GM23338 (cell line): ENCODE measurements around the gene TSPAN3. TPM values are rescaled to one million over a fixed set of nuclear protein-coding genes. Genes with fewer than 3 reads are reported as not detected.

Experiments
- CREB1 ChIP-seq: fragments of 250-450 bp; sonication (Bioruptor Pico); IDR thresholded peaks from 2 replicates; pipeline ENCODE4 v1.5.0; 2020; ENCODE audit warnings: low read depth, mild to moderate bottlenecking, moderate library complexity
- EZH2phosphoT487 ChIP-seq: fragments of 200-600 bp; sonication (generic); IDR thresholded peaks from one replicate; pipeline ENCODE4 v1.8.1; 2018; ENCODE audit warnings: antibody characterized with exemption; ENCODE audit not compliant: unreplicated experiment
- JUNB ChIP-seq: IDR thresholded peaks from one replicate; pipeline ENCODE4 v1.6.1; 2016; ENCODE audit warnings: antibody characterized with exemption; ENCODE audit not compliant: unreplicated experiment
- POLR2AphosphoS5 ChIP-seq: IDR thresholded peaks from 2 replicates; pipeline ENCODE4 v1.6.1; 2016; ENCODE audit warnings: antibody characterized with exemption, low read depth
- STAT1 ChIP-seq: IDR thresholded peaks from one replicate; pipeline ENCODE4 v1.6.1; 2016; ENCODE audit warnings: antibody characterized with exemption; ENCODE audit not compliant: unreplicated experiment
- polyA plus RNA-seq: library from polyadenylated mRNA; unstranded; fragments of >200 nt; fragmentation: Nextera tagmentation; extraction: Ambion mirVana; gene quantifications from 2 replicates; pipeline ENCODE4 v1.2.1, GENCODE V29; 2016
- total RNA-seq: library from RNA; depleted of rRNA; stranded (reverse); fragments of >200 nt; shearing (Covaris generic); gene quantifications from 2 replicates; pipeline ENCODE4 v1.2.3, GENCODE V29; 2014
- TF ChIP-seq, protein P1 (sequence below): fragments of 250-450 bp; sonication (Bioruptor Pico); IDR thresholded peaks from 2 replicates; pipeline ENCODE4 v1.5.0; 2020; ENCODE audit warnings: mild to moderate bottlenecking, moderate library complexity
- TF ChIP-seq, protein P2 (sequence below): IDR thresholded peaks from 2 replicates; pipeline ENCODE4 v1.6.1; 2016; ENCODE audit warnings: antibody characterized with exemption
- TF ChIP-seq, protein P3 (sequence below), 2 experiments: fragments of 200-600 bp in 1 of 2; sonication (generic) in 1 of 2; conservative IDR thresholded peaks; 2 replicates each; pipeline versions ENCODE4 v1.5.1 to v1.6.1; 2016 to 2017; ENCODE audit warnings: antibody characterized with exemption in 2 of 2, low read depth in 2 of 2, mild to moderate bottlenecking in 2 of 2, moderate library complexity in 1 of 2

The TSPAN3 gene
- total and polyA plus RNA-seq, 2 experiments from 2014 or later: 72.5 to 159 TPM

DNA sequence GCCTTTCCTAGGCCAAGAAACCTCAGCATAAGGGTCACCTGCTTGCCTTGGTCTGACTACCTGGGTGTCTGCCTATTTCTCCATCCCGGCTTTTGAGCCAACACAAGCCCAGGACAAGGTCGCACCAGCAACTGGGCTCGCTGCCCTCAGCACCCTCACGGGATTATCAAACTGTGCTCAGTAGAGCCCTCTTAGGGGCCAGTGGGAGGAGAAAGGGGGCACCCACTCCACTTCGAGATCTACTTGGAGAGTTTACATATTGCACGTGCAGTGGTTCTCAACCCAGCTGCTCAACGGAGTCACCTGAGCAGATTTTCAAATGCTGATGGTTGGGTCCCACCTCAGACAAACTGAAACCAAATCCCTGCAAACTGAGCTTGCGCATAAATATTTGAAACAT is 31.1 kb downstream of the TSPAN3 start (continued):
- TF ChIP-seq, protein P1, sequence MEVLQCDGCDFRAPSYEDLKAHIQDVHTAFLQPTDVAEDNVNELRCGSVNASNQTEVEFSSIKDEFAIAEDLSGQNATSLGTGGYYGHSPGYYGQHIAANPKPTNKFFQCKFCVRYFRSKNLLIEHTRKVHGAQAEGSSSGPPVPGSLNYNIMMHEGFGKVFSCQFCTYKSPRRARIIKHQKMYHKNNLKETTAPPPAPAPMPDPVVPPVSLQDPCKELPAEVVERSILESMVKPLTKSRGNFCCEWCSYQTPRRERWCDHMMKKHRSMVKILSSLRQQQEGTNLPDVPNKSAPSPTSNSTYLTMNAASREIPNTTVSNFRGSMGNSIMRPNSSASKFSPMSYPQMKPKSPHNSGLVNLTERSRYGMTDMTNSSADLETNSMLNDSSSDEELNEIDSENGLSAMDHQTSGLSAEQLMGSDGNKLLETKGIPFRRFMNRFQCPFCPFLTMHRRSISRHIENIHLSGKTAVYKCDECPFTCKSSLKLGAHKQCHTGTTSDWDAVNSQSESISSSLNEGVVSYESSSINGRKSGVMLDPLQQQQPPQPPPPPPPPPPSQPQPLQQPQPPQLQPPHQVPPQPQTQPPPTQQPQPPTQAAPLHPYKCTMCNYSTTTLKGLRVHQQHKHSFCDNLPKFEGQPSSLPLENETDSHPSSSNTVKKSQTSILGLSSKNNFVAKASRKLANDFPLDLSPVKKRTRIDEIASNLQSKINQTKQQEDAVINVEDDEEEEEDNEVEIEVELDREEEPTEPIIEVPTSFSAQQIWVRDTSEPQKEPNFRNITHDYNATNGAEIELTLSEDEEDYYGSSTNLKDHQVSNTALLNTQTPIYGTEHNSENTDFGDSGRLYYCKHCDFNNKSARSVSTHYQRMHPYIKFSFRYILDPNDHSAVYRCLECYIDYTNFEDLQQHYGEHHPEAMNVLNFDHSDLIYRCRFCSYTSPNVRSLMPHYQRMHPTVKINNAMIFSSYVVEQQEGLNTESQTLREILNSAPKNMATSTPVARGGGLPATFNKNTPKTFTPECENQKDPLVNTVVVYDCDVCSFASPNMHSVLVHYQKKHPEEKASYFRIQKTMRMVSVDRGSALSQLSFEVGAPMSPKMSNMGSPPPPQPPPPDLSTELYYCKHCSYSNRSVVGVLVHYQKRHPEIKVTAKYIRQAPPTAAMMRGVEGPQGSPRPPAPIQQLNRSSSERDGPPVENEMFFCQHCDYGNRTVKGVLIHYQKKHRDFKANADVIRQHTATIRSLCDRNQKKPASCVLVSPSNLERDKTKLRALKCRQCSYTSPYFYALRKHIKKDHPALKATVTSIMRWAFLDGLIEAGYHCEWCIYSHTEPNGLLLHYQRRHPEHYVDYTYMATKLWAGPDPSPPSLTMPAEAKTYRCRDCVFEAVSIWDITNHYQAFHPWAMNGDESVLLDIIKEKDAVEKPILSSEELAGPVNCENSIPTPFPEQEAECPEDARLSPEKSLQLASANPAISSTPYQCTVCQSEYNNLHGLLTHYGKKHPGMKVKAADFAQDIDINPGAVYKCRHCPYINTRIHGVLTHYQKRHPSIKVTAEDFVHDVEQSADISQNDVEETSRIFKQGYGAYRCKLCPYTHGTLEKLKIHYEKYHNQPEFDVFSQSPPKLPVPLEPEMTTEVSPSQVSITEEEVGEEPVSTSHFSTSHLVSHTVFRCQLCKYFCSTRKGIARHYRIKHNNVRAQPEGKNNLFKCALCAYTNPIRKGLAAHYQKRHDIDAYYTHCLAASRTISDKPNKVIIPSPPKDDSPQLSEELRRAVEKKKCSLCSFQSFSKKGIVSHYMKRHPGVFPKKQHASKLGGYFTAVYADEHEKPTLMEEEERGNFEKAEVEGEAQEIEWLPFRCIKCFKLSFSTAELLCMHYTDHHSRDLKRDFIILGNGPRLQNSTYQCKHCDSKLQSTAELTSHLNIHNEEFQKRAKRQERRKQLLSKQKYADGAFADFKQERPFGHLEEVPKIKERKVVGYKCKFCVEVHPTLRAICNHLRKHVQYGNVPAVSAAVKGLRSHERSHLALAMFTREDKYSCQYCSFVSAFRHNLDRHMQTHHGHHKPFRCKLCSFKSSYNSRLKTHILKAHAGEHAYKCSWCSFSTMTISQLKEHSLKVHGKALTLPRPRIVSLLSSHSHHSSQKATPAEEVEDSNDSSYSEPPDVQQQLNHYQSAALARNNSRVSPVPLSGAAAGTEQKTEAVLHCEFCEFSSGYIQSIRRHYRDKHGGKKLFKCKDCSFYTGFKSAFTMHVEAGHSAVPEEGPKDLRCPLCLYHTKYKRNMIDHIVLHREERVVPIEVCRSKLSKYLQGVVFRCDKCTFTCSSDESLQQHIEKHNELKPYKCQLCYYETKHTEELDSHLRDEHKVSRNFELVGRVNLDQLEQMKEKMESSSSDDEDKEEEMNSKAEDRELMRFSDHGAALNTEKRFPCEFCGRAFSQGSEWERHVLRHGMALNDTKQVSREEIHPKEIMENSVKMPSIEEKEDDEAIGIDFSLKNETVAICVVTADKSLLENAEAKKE (CRISPR knock-in tag): no peak
- TF ChIP-seq, protein P2, sequence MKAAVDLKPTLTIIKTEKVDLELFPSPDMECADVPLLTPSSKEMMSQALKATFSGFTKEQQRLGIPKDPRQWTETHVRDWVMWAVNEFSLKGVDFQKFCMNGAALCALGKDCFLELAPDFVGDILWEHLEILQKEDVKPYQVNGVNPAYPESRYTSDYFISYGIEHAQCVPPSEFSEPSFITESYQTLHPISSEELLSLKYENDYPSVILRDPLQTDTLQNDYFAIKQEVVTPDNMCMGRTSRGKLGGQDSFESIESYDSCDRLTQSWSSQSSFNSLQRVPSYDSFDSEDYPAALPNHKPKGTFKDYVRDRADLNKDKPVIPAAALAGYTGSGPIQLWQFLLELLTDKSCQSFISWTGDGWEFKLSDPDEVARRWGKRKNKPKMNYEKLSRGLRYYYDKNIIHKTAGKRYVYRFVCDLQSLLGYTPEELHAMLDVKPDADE: no peak
- TF ChIP-seq EZH2phosphoT487 (no peak), CREB1 (no peak), STAT1 (no peak), POLR2AphosphoS5 (no peak), JUNB (no peak)
- TF ChIP-seq, protein P3, sequence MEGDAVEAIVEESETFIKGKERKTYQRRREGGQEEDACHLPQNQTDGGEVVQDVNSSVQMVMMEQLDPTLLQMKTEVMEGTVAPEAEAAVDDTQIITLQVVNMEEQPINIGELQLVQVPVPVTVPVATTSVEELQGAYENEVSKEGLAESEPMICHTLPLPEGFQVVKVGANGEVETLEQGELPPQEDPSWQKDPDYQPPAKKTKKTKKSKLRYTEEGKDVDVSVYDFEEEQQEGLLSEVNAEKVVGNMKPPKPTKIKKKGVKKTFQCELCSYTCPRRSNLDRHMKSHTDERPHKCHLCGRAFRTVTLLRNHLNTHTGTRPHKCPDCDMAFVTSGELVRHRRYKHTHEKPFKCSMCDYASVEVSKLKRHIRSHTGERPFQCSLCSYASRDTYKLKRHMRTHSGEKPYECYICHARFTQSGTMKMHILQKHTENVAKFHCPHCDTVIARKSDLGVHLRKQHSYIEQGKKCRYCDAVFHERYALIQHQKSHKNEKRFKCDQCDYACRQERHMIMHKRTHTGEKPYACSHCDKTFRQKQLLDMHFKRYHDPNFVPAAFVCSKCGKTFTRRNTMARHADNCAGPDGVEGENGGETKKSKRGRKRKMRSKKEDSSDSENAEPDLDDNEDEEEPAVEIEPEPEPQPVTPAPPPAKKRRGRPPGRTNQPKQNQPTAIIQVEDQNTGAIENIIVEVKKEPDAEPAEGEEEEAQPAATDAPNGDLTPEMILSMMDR (conservative IDR thresholded peaks at IDR 0.05; ENCODE audit: low read depth in 2 of 2): no peak
